ENCODE measurements around the gene KCNN3.

DNA sequence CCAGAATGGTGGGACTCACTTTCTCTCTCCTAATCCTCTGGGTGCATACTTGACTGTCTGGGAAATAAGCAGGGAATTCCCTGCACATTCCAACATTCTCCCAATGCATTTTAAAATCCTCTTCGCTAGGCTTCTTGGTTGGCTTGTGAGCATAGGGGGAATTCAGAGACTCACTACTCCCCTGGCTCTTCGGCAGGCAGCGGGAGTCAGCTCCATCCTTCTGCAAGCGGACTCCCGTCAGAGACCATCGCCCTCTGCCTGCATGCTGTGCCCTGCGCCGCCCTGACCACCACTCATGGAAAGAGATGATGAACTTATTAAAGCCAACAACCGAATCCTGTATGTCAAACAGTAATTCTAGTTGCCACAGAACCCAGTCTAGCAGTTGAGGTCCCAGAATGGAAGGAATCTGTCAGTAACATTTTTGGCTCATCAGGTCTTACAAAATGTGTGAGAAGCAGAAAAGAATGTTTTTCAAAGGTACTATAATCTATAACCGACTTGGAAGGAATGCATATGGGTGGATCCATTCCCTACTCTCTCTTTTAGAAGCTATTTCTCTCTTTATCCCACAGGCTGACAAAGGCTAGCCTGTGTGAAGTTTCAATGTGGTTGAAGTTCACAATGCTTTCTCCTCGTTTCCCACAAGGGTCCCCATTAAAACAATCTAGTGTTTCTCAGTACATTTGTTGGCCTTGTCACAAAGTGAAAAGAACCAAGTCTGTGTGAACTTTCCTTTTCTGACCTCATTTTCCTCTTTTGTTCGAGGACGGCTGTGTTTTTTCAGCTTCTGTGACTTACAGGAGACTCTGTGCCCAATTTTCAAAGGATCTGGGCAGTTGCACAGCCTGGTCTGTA lies 143.0 kb downstream of the KCNN3 start:
- TF ChIP-seq TOX (CRISPR knock-in tag; IDR thresholded peaks at IDR 0.05; ENCODE audit: borderline replicate concordance) = no peak
- TF ChIP-seq ESRRG (CRISPR knock-in tag; IDR thresholded peaks at IDR 0.05) = no peak
- TF ChIP-seq ZFP3 (CRISPR knock-in tag; IDR thresholded peaks at IDR 0.05) = no peak
- TF ChIP-seq ZNF565 (CRISPR knock-in tag; conservative IDR thresholded peaks at IDR 0.05; ENCODE audit: low read depth) = no peak
- TF ChIP-seq ZC3H10 (CRISPR knock-in tag; IDR thresholded peaks at IDR 0.05) = no peak
- TF ChIP-seq ZNF8 (CRISPR knock-in tag; IDR thresholded peaks at IDR 0.05) = no peak
- TF ChIP-seq, protein P1, sequence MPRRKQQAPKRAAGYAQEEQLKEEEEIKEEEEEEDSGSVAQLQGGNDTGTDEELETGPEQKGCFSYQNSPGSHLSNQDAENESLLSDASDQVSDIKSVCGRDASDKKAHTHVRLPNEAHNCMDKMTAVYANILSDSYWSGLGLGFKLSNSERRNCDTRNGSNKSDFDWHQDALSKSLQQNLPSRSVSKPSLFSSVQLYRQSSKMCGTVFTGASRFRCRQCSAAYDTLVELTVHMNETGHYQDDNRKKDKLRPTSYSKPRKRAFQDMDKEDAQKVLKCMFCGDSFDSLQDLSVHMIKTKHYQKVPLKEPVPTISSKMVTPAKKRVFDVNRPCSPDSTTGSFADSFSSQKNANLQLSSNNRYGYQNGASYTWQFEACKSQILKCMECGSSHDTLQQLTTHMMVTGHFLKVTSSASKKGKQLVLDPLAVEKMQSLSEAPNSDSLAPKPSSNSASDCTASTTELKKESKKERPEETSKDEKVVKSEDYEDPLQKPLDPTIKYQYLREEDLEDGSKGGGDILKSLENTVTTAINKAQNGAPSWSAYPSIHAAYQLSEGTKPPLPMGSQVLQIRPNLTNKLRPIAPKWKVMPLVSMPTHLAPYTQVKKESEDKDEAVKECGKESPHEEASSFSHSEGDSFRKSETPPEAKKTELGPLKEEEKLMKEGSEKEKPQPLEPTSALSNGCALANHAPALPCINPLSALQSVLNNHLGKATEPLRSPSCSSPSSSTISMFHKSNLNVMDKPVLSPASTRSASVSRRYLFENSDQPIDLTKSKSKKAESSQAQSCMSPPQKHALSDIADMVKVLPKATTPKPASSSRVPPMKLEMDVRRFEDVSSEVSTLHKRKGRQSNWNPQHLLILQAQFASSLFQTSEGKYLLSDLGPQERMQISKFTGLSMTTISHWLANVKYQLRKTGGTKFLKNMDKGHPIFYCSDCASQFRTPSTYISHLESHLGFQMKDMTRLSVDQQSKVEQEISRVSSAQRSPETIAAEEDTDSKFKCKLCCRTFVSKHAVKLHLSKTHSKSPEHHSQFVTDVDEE (CRISPR knock-in tag; IDR thresholded peaks at IDR 0.05) = no peak
- TF ChIP-seq, protein P2, sequence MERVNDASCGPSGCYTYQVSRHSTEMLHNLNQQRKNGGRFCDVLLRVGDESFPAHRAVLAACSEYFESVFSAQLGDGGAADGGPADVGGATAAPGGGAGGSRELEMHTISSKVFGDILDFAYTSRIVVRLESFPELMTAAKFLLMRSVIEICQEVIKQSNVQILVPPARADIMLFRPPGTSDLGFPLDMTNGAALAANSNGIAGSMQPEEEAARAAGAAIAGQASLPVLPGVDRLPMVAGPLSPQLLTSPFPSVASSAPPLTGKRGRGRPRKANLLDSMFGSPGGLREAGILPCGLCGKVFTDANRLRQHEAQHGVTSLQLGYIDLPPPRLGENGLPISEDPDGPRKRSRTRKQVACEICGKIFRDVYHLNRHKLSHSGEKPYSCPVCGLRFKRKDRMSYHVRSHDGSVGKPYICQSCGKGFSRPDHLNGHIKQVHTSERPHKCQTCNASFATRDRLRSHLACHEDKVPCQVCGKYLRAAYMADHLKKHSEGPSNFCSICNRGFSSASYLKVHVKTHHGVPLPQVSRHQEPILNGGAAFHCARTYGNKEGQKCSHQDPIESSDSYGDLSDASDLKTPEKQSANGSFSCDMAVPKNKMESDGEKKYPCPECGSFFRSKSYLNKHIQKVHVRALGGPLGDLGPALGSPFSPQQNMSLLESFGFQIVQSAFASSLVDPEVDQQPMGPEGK (CRISPR knock-in tag; IDR thresholded peaks at IDR 0.05; ENCODE audit: borderline replicate concordance) = no peak
- TF ChIP-seq POU6F1 (CRISPR knock-in tag; IDR thresholded peaks at IDR 0.05; ENCODE audit: borderline replicate concordance, low read depth) = no peak
- no peak for TF ChIP-seq BACH2 (CRISPR knock-in tag; IDR thresholded peaks at IDR 0.05; ENCODE audit: borderline replicate concordance)
- TF ChIP-seq OSR1 (CRISPR knock-in tag; IDR thresholded peaks at IDR 0.05) = no peak
- no peak for TF ChIP-seq CSDC2 (CRISPR knock-in tag; IDR thresholded peaks at IDR 0.05)
- no peak for TF ChIP-seq TCF4 (CRISPR knock-in tag; IDR thresholded peaks at IDR 0.05; ENCODE audit: borderline replicate concordance)

All from SK-N-SH treated with all-trans-retinoic acid at 6 μM for 48 hours (cell line).